Measurements from ENCODE around the gene MBD3L5. TPM values are rescaled to one million over a fixed set of nuclear protein-coding genes. Genes with fewer than 3 reads are reported as not detected.
"Not testable (repeated sequence)": the region's sequence is repeated elsewhere in the genome, so short reads cannot be mapped to it uniquely, and the experiment has no call there.

MBD3L5 gene
- total and polyA plus RNA-seq, 8 donors, result not detected

- H3K4me3 ChIP-seq; H3K27me3 ChIP-seq; H3K27ac ChIP-seq; ATAC-seq; DNase-seq; intact Hi-C loops (cut with DNase I); H3K9me3 ChIP-seq; H3K36me3 ChIP-seq; H3K4me1 ChIP-seq: not testable (repeated sequence)
Measured at GRCh38 chr19:7041563-7041962, 11.2 kb downstream of the MBD3L5 start.

DNA sequence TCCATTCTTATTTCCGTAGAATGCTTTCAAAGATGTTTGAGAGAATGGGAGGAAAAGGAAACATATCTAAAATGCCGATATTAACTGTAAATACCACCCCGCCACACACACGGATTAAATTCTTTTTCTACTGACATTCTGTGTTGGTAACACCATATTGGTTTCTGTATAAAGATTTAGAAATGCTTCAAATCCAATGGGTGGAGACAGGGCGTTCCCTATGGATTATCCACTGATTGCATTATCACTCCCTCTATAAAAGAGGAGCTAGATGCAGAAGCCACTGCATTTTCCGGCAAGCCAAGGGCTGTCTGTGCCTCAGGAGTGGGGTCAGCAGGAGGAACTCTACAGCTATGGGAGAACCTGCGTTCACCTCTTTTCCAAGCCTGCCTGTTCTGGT, 18.6 kb downstream of the MBD3L5 start, which contains the start of gene MBD3L2:
Gene MBD3L2 (plus strand): TSS at position 301 of the 400 bp plus-strand sequence. CDS start 53 bp downstream, at position 354.
- H3K27me3 ChIP-seq; intact Hi-C loops (cut with DNase I); DNase-seq; H3K36me3 ChIP-seq; H3K4me3 ChIP-seq; H3K4me1 ChIP-seq; ATAC-seq; H3K9me3 ChIP-seq; H3K27ac ChIP-seq: not testable (repeated sequence)

DNA sequence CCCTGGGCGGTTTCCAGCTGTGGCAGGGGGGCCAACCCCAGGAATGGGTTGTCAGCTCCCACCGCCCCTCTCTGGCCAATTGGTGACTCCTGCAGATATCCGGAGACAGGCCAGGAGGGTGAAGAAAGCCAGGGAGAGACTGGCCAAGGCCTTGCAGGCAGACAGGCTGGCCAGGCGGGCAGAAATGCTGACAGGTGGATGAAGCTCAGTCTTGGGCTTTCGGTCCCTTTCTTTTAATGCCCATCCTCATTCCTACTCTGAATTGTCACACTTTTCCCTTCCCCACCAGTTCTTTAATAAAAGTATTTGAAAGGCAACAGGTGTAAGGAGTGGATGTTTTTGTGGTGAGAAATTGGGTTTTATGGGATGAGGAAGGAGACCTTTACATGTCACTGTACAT, 21.0 kb downstream of the MBD3L5 start:
- ATAC-seq; intact Hi-C loops (cut with DNase I); H3K9me3 ChIP-seq; H3K4me3 ChIP-seq; H3K4me1 ChIP-seq; H3K27me3 ChIP-seq; H3K27ac ChIP-seq; H3K36me3 ChIP-seq: not testable (repeated sequence)
- peak in 1 of 4 donors; percentile 37 for DNase-seq

DNA sequence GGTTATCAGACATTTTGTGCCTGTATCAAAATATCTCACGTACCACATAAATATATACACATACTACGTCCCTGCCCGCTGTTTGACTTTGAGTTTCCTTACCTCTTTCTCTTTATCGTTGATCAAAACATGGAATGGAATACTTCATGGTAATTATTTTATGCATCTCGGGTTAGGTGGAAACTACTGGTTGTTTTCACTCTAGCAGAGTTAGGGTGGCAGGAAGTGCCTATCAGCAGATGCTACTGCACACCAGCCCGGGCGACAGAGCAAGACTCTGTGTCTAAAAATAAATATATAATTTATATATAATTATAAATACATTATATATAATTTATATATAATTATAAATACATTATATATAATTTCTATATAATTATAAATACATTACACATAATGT, 22.5 kb downstream of the MBD3L5 start:
- not testable (repeated sequence) for H3K4me1 ChIP-seq

DNA sequence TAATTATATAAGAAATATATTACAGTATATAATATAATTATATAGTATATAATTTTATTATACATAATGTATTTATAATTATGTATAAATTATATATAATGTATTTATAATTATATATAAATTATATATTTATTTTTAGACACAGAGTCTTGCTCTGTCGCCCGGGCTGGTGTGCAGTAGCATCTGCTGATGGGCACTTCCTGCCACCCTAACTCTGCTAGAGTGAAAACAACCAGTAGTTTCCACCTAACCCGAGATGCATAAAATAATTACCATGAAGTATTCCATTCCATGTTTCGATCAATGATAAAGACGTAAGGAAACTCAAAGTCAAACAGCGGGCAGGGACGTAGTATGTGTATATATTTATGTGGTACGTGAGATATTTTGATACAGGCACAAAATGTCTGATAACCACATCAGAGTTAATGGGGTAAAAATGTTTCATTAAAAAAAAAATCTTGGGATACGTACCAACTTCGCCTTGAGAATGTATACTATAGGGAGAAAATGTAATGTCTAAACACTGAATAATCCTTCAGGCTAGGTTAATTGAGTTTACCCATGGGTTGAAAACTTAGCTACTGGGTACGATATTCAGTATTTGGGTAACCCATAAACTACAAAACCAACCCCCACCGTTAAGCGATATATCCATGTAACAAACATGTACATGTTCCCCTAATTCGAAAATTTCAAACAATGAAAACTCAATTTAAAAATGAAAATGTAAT, 24.4 kb downstream of the MBD3L5 start:
- H3K27me3 ChIP-seq, result not testable (repeated sequence)

More for the DNA sequence above, 22.5 kb downstream of the MBD3L5 start:
- H3K9me3 ChIP-seq; H3K27me3 ChIP-seq; H3K27ac ChIP-seq; intact Hi-C loops (cut with DNase I); DNase-seq; H3K4me3 ChIP-seq; ATAC-seq; H3K36me3 ChIP-seq: not testable (repeated sequence)

GRCh38 chr19:7055679-7056078, 25.3 kb downstream of the MBD3L5 start:
- H3K27ac ChIP-seq; H3K4me3 ChIP-seq; H3K4me1 ChIP-seq; intact Hi-C loops (cut with DNase I); H3K36me3 ChIP-seq; H3K27me3 ChIP-seq; DNase-seq; ATAC-seq; H3K9me3 ChIP-seq: not testable (repeated sequence)

More for the DNA sequence above, 24.4 kb downstream of the MBD3L5 start:
- DNase-seq; H3K27ac ChIP-seq; ATAC-seq; H3K9me3 ChIP-seq; H3K4me1 ChIP-seq; H3K36me3 ChIP-seq; intact Hi-C loops (cut with DNase I); H3K4me3 ChIP-seq: not testable (repeated sequence)

GRCh38 chr19:7056371-7056770, 26.0 kb downstream of the MBD3L5 start:
- intact Hi-C loops (cut with DNase I); H3K27ac ChIP-seq; H3K36me3 ChIP-seq; H3K27me3 ChIP-seq; ATAC-seq; H3K4me1 ChIP-seq; H3K9me3 ChIP-seq; H3K4me3 ChIP-seq: not testable (repeated sequence)
- peak in 1 of 4 donors; percentile 40 for DNase-seq

- DNase-seq; H3K27me3 ChIP-seq; H3K9me3 ChIP-seq; ATAC-seq; H3K4me3 ChIP-seq; intact Hi-C loops (cut with DNase I); H3K4me1 ChIP-seq; H3K27ac ChIP-seq; H3K36me3 ChIP-seq: not testable (repeated sequence)
Measured at GRCh38 chr19:7058576-7058975, 28.2 kb downstream of the MBD3L5 start, which contains the start of gene MBD3L3. TSS of gene MBD3L3 (minus strand) at chr19:7058676. CDS start at chr19:7058605, 71 bp downstream.

DNA sequence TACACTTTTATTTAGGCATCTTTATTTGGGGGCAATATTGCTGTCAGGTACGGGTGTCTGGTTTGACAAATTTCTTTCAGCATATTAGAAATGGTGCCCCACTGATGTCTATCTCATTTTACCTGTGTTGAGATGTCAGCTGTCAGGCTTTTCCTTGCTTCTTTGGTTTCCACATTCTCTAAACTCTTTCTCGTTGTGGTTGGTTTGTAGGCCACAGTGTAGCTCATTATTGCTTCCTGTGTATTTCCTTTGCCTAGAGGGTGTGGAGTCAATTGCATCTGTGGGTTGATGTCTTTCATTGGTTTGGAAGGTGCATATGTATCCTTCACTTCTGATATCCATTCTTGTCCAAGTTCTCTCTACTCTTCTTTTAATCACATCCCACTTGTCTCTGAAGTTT, 29.6 kb downstream of the MBD3L5 start:
- intact Hi-C loops (cut with DNase I); ATAC-seq; H3K4me3 ChIP-seq; H3K9me3 ChIP-seq; H3K36me3 ChIP-seq; H3K4me1 ChIP-seq; DNase-seq; H3K27ac ChIP-seq; H3K27me3 ChIP-seq: not testable (repeated sequence)

GRCh38 chr19:7063339-7063738, 33.0 kb downstream of the MBD3L5 start:
- TF ChIP-seq CTCF (IDR thresholded peaks at IDR 0.05), result no peak
- Histone ChIP-seq H3K36me3 (no peaks in the 10 kb centered on the region), H3K4me3 (no peak overlapping the region), H3K27me3 (no peaks in the 10 kb centered on the region), H3K9me3 (no peaks in the 10 kb centered on the region), H3K4me1 (no peaks in the 10 kb centered on the region), H3K27ac (no peak overlapping the region)
- intact Hi-C loops (cut with DNase I), result no loop called here
- DNase-seq (no peak), ATAC-seq (no peak)

All from left lung (tissue), 10 donors.